Pancreas (tissue), 10 donors: ENCODE measurements around the gene UPK2. TPM values are rescaled to one million over a fixed set of nuclear protein-coding genes. Genes with fewer than 3 reads are reported as not detected.

Experiments used
- ATAC-seq, 4 donors: fragments of 200-7000 bp; cut with Tn5 transposase; one replicate each; pipeline versions ENCODE4 v1.8.0 to v1.9.1; 2020; ENCODE audit warnings: mild to moderate bottlenecking in 4 of 4, moderate library complexity in 4 of 4
- DNase-seq, 6 donors: peaks; one replicate each; pipeline ENCODE4 v3.0.0-alpha.2; 2020
- FAIRE-seq: peaks from 2 replicates; lab custom pipeline; 2012; peaks lifted over from hg19 to GRCh38; lab: Jason Lieb, UNC
- H3K27ac ChIP-seq, 4 donors: fragments of 200-600 bp; sonication (generic); 1 replicate in 3 of 4; 2 replicates in 1 of 4; pipeline versions ENCODE4 v1.5.0 to v1.8.0; 2020
- H3K27me3 ChIP-seq, 4 donors: fragments of 200-600 bp; one replicate each; pipeline ENCODE4 v1.8.0; 2021
- H3K36me3 ChIP-seq, 3 donors: fragments of 200-600 bp; sonication (generic) in 1 of 3; one replicate each; pipeline versions ENCODE4 v1.5.0 to v1.8.0; 2020 to 2021
- H3K4me1 ChIP-seq, 3 donors: fragments of 200-600 bp; one replicate each; pipeline ENCODE4 v1.8.0; 2021
- H3K4me3 ChIP-seq, 4 donors: fragments of 200-600 bp; sonication (generic) in 2 of 4; one replicate each; pipeline versions ENCODE4 v1.5.0 to v1.8.0; 2020 to 2021
- H3K9me3 ChIP-seq, 4 donors: fragments of 200-600 bp; one replicate each; pipeline ENCODE4 v1.8.0; 2021
- WGBS, 2 donors: extraction: QIAGEN DNeasy Blood & Tissue Kit; methylation state at CpG; one replicate each; pipeline ENCODE4 v1.1.7; 2013; 5-methylcytosine and 5-hydroxymethylcytosine counted together
- intact Hi-C, 3 donors: fragments of 100-400 bp; cut with DNase I; formaldehyde crosslinking; loops; one replicate each; pipeline versions ENCODE4 v1.11.1 to v1.14.2; 2022
- polyA plus RNA-seq, 2 donors: library from polyadenylated mRNA; stranded (reverse); fragments of 200-250 nt; gene quantifications; one replicate each; pipeline ENCODE4 v1.2.3, GENCODE V29; 2013
- total RNA-seq, 6 donors: library from RNA; stranded (reverse); fragmentation: NEBNext Ultra II Directional in 4 of 6; extraction: Animal tissue kit (Norgen Biotek cat#: 25700) in 4 of 6; gene quantifications; one replicate each; pipeline versions ENCODE4 v1.2.1 to v1.2.4, GENCODE V29; 2021 to 2023
- TF ChIP-seq, protein P1 (sequence below), 4 donors: fragments of 200-600 bp; sonication (generic) in 3 of 4; IDR thresholded peaks; one replicate each; pipeline versions ENCODE4 v1.5.0 to v1.8.0; 2021; ENCODE audit warnings: antibody characterized with exemption in 4 of 4
- donor health status: healthy with polysubstance abuse.
- donor health status: DM: no; HTN: no; CAD: no; lungs with moderate emphysema.
- donor health status: DM: no; HTN: no; CAD: no.
- donor health status: control.
- donor health status: control.
- donor health status: Bipolar disorder and iron deficiency.
- donor health status: DM: yes; HTN: yes; CAD: no.
- donor health status: DM: no; HTN: no; CAD: no.
- donor health status: DM: no; HTN: no; CAD: no.
- donor health status: DM: yes; HTN: yes; CAD: no.

UPK2 gene
- total and polyA plus RNA-seq, 8 donors = 0.09 to 0.19 (median 0.16) TPM; not detected in 5

DNA sequence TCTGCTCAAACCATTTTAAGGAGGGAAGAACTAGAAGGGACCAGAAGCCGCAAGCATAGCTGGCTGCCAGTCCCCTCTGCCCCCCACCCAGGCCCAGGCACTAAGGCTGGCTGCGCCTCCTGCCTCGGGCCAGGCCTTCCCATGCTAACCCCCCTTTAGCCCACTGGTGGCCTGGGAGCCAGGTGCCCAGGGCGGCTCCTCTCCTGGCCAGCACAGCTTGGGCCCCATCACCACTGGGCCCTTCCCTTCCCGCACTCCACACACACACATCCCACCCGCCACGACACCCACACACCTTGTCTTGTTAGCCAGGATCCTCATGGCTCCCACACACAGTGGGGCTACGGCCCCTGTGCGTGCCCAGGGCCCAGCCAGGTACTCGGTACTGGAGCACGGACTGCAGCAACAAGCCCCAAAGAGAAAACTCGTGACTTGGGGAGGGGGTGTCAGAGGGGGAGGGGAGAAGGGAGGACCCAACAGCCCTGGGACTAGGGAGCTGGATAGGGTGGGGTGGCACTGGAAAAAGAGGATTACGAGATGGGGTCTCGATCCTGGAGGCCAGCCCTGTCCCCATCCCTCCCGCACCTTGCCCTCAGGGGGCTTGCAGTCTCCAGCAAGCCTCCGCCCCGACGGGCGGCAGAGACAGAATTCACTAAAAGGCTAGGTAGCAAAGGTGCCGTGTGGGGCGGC lies 46.3 kb upstream of the UPK2 start:
- H3K36me3 ChIP-seq = peaks cover 0 to 10% (median 0%) of the 10 kb centered on the region in 3 donors
- FAIRE-seq (no peak), DNase-seq (peak in 3 of 6 donors; percentile 35 to 79 (median 46)), ATAC-seq (no peak)
- WGBS, 2 donors = 44 to 57% methylated on average over 21 of the region's 21 CpGs
- peaks cover 38 to 62% (median 46%) of the 10 kb centered on the region in 3 donors for H3K4me1 ChIP-seq
- TF ChIP-seq, protein P1, sequence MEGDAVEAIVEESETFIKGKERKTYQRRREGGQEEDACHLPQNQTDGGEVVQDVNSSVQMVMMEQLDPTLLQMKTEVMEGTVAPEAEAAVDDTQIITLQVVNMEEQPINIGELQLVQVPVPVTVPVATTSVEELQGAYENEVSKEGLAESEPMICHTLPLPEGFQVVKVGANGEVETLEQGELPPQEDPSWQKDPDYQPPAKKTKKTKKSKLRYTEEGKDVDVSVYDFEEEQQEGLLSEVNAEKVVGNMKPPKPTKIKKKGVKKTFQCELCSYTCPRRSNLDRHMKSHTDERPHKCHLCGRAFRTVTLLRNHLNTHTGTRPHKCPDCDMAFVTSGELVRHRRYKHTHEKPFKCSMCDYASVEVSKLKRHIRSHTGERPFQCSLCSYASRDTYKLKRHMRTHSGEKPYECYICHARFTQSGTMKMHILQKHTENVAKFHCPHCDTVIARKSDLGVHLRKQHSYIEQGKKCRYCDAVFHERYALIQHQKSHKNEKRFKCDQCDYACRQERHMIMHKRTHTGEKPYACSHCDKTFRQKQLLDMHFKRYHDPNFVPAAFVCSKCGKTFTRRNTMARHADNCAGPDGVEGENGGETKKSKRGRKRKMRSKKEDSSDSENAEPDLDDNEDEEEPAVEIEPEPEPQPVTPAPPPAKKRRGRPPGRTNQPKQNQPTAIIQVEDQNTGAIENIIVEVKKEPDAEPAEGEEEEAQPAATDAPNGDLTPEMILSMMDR (IDR thresholded peaks at IDR 0.05) = no peak
- peak overlapping the region; percentile 75 to 89 (median 82) for H3K27ac ChIP-seq
- no peaks in the 10 kb centered on the region for H3K27me3 ChIP-seq
- H3K9me3 ChIP-seq = no peaks in the 10 kb centered on the region
- peak overlapping the region in 2 of 4 donors; percentile 31 to 34 for H3K4me3 ChIP-seq
- intact Hi-C loops = loop anchor here in 1 of 3 donors (2.0 to 5.0 kb wide), 2 partner anchors 15 to 48 kb away; partner anchors contain the start of genes BCL9L and UPK2

DNA sequence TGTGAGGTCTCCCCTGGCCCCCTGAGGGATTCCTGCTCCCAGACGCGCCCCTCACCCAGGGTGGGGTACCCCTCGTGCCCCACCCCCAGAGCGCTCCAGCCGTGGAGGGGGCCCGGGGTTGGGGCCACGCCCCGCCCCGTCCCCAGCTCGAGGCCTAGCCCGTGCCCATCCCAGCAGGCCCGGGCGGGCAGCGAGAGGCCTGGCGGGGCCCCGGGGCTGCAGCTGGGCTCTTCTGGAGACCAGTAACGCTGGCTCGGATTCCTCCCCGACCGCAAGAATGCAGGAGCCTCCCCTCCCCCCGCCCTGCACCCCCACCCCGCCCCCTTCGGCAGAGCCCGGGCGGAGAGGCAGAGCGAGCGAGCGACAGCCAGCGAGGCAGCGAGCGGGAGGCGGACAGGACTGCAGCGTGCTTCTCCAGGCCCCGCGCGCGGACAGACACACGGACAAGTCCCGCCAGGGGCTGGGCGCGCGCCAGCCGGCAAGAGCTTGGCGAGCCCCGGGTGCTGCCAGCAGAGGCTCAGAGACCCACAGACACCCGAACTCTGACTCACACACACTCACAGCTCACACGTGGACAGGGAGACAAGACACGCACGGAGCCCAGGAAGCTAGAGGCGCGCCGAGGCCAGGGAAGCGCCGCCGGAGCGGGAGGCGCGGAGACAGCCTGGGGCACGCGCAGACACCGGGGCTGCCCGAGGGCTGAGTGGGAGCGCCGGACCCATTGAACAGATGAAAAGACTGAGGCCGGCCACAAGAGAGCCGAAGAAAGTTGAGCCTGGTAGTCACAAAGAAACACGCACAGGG lies 45.6 kb upstream of the UPK2 start:
- FAIRE-seq = no peak
- TF ChIP-seq, protein P1 (IDR thresholded peaks at IDR 0.05) = no peak

DNA sequence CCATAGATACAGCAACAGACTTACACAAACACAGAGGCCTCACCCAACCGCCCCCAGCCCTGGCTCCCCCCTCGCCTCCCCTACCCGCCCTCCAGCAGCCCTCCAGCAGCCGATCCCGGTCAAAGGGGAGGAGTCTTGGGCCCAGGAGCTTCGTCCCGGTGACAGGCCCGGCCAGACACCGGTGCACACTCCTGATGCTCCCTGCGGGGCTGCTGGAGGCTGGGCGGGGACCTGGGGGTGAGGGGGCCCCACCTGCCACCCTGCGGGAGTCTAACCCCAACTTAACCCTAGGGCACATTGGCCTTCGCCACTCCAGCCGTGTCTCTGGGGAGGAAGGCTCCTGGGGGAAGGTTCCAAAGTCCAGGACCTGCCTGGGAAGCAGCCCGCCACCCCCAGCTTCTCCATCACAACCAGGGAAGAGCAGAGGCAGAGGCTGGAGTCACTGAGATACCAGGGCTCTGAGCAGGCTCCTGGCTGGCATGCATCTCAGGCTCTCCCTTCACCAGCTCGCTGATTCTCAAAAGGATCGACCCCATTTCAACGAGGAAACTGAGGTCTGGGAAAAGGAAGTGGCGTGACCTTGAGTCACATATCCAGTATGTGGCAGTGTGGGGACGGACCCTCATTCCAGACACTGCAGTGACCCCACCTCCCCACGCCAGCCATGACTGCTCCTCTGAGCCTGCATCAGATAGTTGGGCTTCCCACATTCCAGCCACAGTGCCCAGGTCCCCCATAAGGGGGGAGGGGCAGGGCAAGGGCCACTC lies 44.8 kb upstream of the UPK2 start:
- H3K4me1 ChIP-seq = peaks cover 52 to 77% (median 62%) of the 10 kb centered on the region in 3 donors
- ATAC-seq (peak in 3 of 4 donors; percentile 3 to 10 (median 5)), DNase-seq (peak in 3 of 6 donors; percentile 48 to 71 (median 51)), FAIRE-seq (no peak)
- peaks cover 0 to 8% (median 0%) of the 10 kb centered on the region in 3 donors for H3K36me3 ChIP-seq
- H3K27me3 ChIP-seq = no peaks in the 10 kb centered on the region
- no peaks in the 10 kb centered on the region for H3K9me3 ChIP-seq
- whole genome bisulfite sequencing, 2 donors = 16 to 24% methylated on average over 20 to 21 of the region's 21 CpGs
- TF ChIP-seq, protein P1 (IDR thresholded peaks at IDR 0.05) = no peak
- H3K4me3 ChIP-seq = peak overlapping the region in 2 of 4 donors; percentile 31 to 34
- peak overlapping the region; percentile 75 to 89 (median 82) for H3K27ac ChIP-seq
- intact Hi-C loops = no loop called here

More for the DNA sequence above, 45.6 kb upstream of the UPK2 start:
- 8 to 10% methylated on average over 30 to 67 of the region's 67 CpGs for WGBS, 2 donors
- intact Hi-C loops = no loop called here
- ATAC-seq (peak; percentile 15 to 41 (median 28)), DNase-seq (peak; percentile 61 to 88 (median 73))
- H3K36me3 ChIP-seq = peaks cover 0 to 8% (median 0%) of the 10 kb centered on the region in 3 donors
- peak overlapping the region in 2 of 4 donors; percentile 31 to 34 for H3K4me3 ChIP-seq
- peaks cover 45 to 70% (median 54%) of the 10 kb centered on the region in 3 donors for H3K4me1 ChIP-seq
- H3K9me3 ChIP-seq = no peaks in the 10 kb centered on the region
- H3K27ac ChIP-seq = peak overlapping the region; percentile 75 to 89 (median 82)
- H3K27me3 ChIP-seq = no peaks in the 10 kb centered on the region

DNA sequence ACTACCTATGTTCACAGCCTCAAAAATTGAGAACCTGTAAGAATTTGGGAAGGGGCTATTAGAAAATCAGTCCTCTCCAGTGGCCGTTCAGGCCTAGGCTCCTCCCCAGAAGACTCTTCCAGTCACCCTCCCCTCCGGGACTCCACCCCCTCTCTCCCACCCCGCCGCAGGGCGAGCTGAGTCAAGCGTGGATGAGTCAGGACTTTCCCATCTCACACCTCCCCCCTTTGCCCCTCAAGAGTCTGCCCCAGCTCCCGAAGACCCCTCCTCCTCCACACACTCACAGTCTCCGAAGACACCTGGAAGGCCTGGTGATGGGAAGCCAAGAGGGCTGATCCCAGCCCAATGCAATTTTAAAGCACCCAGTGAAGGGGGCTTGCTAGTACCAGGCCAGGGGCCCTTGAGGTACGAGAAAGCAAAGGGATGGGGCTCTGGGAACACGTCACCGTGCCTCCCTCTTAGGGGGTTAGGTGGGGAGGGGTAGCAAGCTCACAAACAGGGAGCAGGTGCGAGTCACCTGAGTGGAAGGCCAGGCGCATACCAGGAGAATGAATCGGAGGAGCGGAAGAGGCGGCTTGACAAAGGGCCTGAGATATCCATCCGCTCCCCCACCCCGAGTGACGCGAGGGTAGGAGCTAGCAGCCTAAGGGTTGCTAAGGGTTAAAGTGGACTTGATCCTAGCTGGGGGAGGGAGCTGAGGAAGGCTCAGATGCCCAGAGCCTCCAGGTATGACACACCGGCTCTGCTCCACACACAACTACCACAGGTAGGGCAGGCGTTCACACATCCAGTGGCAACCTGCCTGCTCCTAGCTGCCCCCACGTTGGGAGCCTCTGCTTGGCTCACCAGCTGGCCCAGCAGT lies 44.0 kb upstream of the UPK2 start:
- no peaks in the 10 kb centered on the region for H3K9me3 ChIP-seq
- peak overlapping the region; percentile 75 to 89 (median 82) for H3K27ac ChIP-seq
- no peaks in the 10 kb centered on the region for H3K27me3 ChIP-seq
- DNase-seq (peak in 5 of 6 donors; percentile 64 to 81 (median 72)), ATAC-seq (peak in 3 of 4 donors; percentile 21 to 62 (median 43)), FAIRE-seq (no peak)
- H3K36me3 ChIP-seq = peaks cover 0 to 8% (median 0%) of the 10 kb centered on the region in 3 donors
- H3K4me3 ChIP-seq = peak overlapping the region in 2 of 4 donors; percentile 31 to 34
- 29 to 35% methylated on average over 23 of the region's 23 CpGs for WGBS, 2 donors
- intact Hi-C loops = no loop called here
- TF ChIP-seq, protein P1 (IDR thresholded peaks at IDR 0.05) = no peak
- H3K4me1 ChIP-seq = peaks cover 61 to 86% (median 70%) of the 10 kb centered on the region in 3 donors
